ENCODE measurements around the gene MS4A8. TPM values are rescaled to one million over a fixed set of nuclear protein-coding genes. Genes with fewer than 3 reads are reported as not detected.
"Not testable (repeated sequence)": the region's sequence is repeated elsewhere in the genome, so short reads cannot be mapped to it uniquely, and the experiment has no call there.

MS4A8 gene
- total RNA-seq, 3 donors from 2014 or later (not counting 1 experiment from before 2014, with no cell fraction given), result not detected

DNA sequence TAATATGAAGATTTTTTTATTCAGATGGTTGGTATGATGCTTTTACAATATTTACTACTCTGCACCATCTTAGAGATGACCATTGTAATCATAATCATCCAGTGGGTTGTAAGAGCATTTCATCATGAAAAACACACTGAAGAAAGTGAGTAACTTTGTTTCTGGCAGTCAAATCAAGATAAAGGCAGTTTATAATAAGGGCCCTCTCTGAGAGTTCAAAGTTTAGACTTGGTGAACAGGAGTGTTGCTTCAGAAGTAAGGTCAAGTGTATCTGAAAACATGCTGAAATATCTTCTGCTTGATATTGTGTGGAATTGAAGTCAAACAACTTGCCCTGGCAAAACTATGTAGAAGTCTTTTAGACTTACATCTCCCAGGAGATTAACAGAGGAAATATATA, 19.5 kb upstream of the MS4A8 start:
- Histone ChIP-seq H3K9me3 (ENCODE audit: control insufficient read depth, insufficient read depth, low read length) (peaks cover 18% of the 10 kb centered on the region), H3K4me1 (ENCODE audit: control insufficient read depth, insufficient read depth, low read length) (peaks cover 7% of the 10 kb centered on the region), H3K27me3 (ENCODE audit: control insufficient read depth, insufficient read depth, low read length) (peaks cover 3% of the 10 kb centered on the region), H3K27ac (ENCODE audit: low read length) (no peak overlapping the region), H3K4me3 (ENCODE audit: low read length) (no peak overlapping the region), H3K36me3 (ENCODE audit: control insufficient read depth, insufficient read depth, low read length) (no peaks in the 10 kb centered on the region)
- Mint-ChIP-seq H3K27ac (no peak overlapping the region), H3K4me3 (no peak overlapping the region), H3K36me3 (peaks cover 9% of the 10 kb centered on the region), H3K9me3 (peaks cover 4 to 12% of the 10 kb centered on the region in 2 donors), H3K4me1 (peaks cover 12 to 15% of the 10 kb centered on the region in 2 donors), H3K27me3 (ENCODE audit: low read depth in 2 of 2) (peaks cover 7 to 11% of the 10 kb centered on the region in 2 donors)
- no peak for DNase-seq
- intact Hi-C loops (cut with micrococcal nuclease), result no loop called here
- TF ChIP-seq, protein P1, sequence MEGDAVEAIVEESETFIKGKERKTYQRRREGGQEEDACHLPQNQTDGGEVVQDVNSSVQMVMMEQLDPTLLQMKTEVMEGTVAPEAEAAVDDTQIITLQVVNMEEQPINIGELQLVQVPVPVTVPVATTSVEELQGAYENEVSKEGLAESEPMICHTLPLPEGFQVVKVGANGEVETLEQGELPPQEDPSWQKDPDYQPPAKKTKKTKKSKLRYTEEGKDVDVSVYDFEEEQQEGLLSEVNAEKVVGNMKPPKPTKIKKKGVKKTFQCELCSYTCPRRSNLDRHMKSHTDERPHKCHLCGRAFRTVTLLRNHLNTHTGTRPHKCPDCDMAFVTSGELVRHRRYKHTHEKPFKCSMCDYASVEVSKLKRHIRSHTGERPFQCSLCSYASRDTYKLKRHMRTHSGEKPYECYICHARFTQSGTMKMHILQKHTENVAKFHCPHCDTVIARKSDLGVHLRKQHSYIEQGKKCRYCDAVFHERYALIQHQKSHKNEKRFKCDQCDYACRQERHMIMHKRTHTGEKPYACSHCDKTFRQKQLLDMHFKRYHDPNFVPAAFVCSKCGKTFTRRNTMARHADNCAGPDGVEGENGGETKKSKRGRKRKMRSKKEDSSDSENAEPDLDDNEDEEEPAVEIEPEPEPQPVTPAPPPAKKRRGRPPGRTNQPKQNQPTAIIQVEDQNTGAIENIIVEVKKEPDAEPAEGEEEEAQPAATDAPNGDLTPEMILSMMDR (IDR thresholded peaks at IDR 0.05), result no peak
- no peak for ATAC-seq

GRCh38 chr11:60680455-60681119, 18.8 kb upstream of the MS4A8 start:
- Mint-ChIP-seq H3K36me3 (peaks cover 9% of the 10 kb centered on the region), H3K9me3 (peaks cover 4 to 12% of the 10 kb centered on the region in 2 donors), H3K4me1 (peaks cover 12 to 15% of the 10 kb centered on the region in 2 donors), H3K4me3 (no peak overlapping the region), H3K27ac (no peak overlapping the region), H3K27me3 (ENCODE audit: low read depth in 2 of 2) (peaks cover 7 to 11% of the 10 kb centered on the region in 2 donors)
- Histone ChIP-seq H3K27ac (ENCODE audit: low read length) (no peak overlapping the region), H3K4me1 (ENCODE audit: control insufficient read depth, insufficient read depth, low read length) (peaks cover 7% of the 10 kb centered on the region), H3K27me3 (ENCODE audit: control insufficient read depth, insufficient read depth, low read length) (peaks cover 2% of the 10 kb centered on the region), H3K9me3 (ENCODE audit: control insufficient read depth, insufficient read depth, low read length) (peaks cover 18% of the 10 kb centered on the region), H3K4me3 (ENCODE audit: low read length) (no peak overlapping the region), H3K36me3 (ENCODE audit: control insufficient read depth, insufficient read depth, low read length) (no peaks in the 10 kb centered on the region)
- intact Hi-C loops (cut with micrococcal nuclease), result no loop called here
- ATAC-seq (no peak), DNase-seq (no peak)
- WGBS (ENCODE audit: insufficient coverage), result 77% methylated on average over 3 of the region's 3 CpGs
- TF ChIP-seq, protein P1 (IDR thresholded peaks at IDR 0.05), result no peak

- H3K36me3 ChIP-seq (ENCODE audit: control insufficient read depth, insufficient read depth, low read length); H3K27ac Mint-ChIP-seq; DNase-seq; H3K27ac ChIP-seq (ENCODE audit: low read length); H3K4me1 ChIP-seq (ENCODE audit: control insufficient read depth, insufficient read depth, low read length); H3K9me3 Mint-ChIP-seq; H3K36me3 Mint-ChIP-seq; H3K4me3 ChIP-seq (ENCODE audit: low read length); H3K27me3 ChIP-seq (ENCODE audit: control insufficient read depth, insufficient read depth, low read length); H3K4me3 Mint-ChIP-seq; intact Hi-C loops (cut with micrococcal nuclease); H3K9me3 ChIP-seq (ENCODE audit: control insufficient read depth, insufficient read depth, low read length); ATAC-seq: not testable (repeated sequence)
- WGBS (ENCODE audit: insufficient coverage), result 80% methylated on average over 1 of the region's 2 CpGs
- H3K4me1 Mint-ChIP-seq, result peaks cover 12 to 15% of the 10 kb centered on the region in 2 donors
- peaks cover 0 to 12% of the 10 kb centered on the region in 2 donors for H3K27me3 Mint-ChIP-seq (ENCODE audit: low read depth in 2 of 2)
Measured at GRCh38 chr11:60684541-60684848, 14.9 kb upstream of the MS4A8 start.

- ATAC-seq (no peak), DNase-seq (no peak)
- H3K36me3 Mint-ChIP-seq, result no peaks in the 10 kb centered on the region
- H3K36me3 ChIP-seq (ENCODE audit: control insufficient read depth, insufficient read depth, low read length), result no peaks in the 10 kb centered on the region
- no peak overlapping the region for H3K4me3 Mint-ChIP-seq
- no peak overlapping the region for H3K27ac ChIP-seq (ENCODE audit: low read length)
- H3K4me3 ChIP-seq (ENCODE audit: low read length), result no peak overlapping the region
- TF ChIP-seq, protein P1 (IDR thresholded peaks at IDR 0.05), result no peak
- WGBS (ENCODE audit: insufficient coverage), result 93% methylated on average over 5 of the region's 5 CpGs
- H3K4me1 ChIP-seq (ENCODE audit: control insufficient read depth, insufficient read depth, low read length), result no peaks in the 10 kb centered on the region
- no peaks in the 10 kb centered on the region for H3K27me3 ChIP-seq (ENCODE audit: control insufficient read depth, insufficient read depth, low read length)
- H3K27me3 Mint-ChIP-seq (ENCODE audit: low read depth in 2 of 2), result peaks cover 3 to 13% of the 10 kb centered on the region in 2 donors
- peaks cover 0 to 2% of the 10 kb centered on the region in 2 donors for H3K9me3 Mint-ChIP-seq
- no peaks in the 10 kb centered on the region for H3K9me3 ChIP-seq (ENCODE audit: control insufficient read depth, insufficient read depth, low read length)
- no peak overlapping the region for H3K27ac Mint-ChIP-seq
- intact Hi-C loops (cut with micrococcal nuclease), result no loop called here
- no peaks in the 10 kb centered on the region for H3K4me1 Mint-ChIP-seq
Measured at GRCh38 chr11:60691661-60692060, 7.8 kb upstream of the MS4A8 start.

Measured in natural killer cell (primary cell).